Activated CD8-positive, alpha-beta T cell treated with anti-CD3 and anti-CD28 coated beads for 36 hours (primary cell): ENCODE data around the gene LUC7L. TPM values are rescaled to one million over a fixed set of nuclear protein-coding genes. Genes with fewer than 3 reads are reported as not detected.

Source experiments
- ATAC-seq: fragments of 200-7000 bp; cut with Tn5 transposase; one replicate; pipeline ENCODE4 v1.10.0; 2021; ENCODE audit warnings: mild to moderate bottlenecking, moderate library complexity
- CTCF ChIA-PET: fragments of 350-600 bp; sonication (Branson Sonifier 250); formaldehyde crosslinking; loops from one replicate; lab custom pipeline; 2021; ENCODE audit warnings: antibody characterized with exemption; lab: Charles Lee
- POLR2A ChIA-PET: fragments of 350-600 bp; sonication (Branson Sonifier 250); formaldehyde crosslinking; loops from one replicate; lab custom pipeline; 2021; ENCODE audit warnings: antibody characterized with exemption; lab: Charles Lee
- DNase-seq: peaks from one replicate; pipeline ENCODE4 v3.0.0-alpha.2; 2020
- H3K27ac Mint-ChIP-seq: one replicate; pipeline ENCODE4 v1.8.0; 2021; ENCODE audit warnings: mild to moderate bottlenecking, mixed read lengths
- H3K27me3 Mint-ChIP-seq: one replicate; pipeline ENCODE4 v1.8.0; 2021; ENCODE audit warnings: mixed read lengths
- H3K36me3 Mint-ChIP-seq: one replicate; pipeline ENCODE4 v1.8.0; 2021; ENCODE audit warnings: low read depth, mixed read lengths
- H3K4me1 Mint-ChIP-seq: one replicate; pipeline ENCODE4 v1.8.0; 2021; ENCODE audit warnings: low read depth, mixed read lengths
- H3K4me3 Mint-ChIP-seq: one replicate; pipeline ENCODE4 v1.8.0; 2021; ENCODE audit warnings: mild to moderate bottlenecking, moderate library complexity, mixed read lengths
- H3K9me3 Mint-ChIP-seq: one replicate; pipeline ENCODE4 v1.8.0; 2021; ENCODE audit warnings: mixed read lengths
- CTCF ChIP-seq: fragments of 200-600 bp; IDR thresholded peaks from one replicate; pipeline ENCODE4 v1.8.0; 2022; ENCODE audit warnings: antibody characterized with exemption, mild to moderate bottlenecking
- intact Hi-C: fragments of 100-400 bp; cut with micrococcal nuclease; formaldehyde crosslinking; loops from one replicate; pipeline ENCODE4 v1.10.0; 2022
- total RNA-seq, 2 experiments: library from RNA; stranded (reverse); gene quantifications; one replicate each; pipeline ENCODE4 v1.2.3, GENCODE V29; 2021

LUC7L gene
- total RNA-seq, 2 experiments from 2014 or later, result 68.0 to 72.8 TPM

GRCh38 chr16:249431-249830, 20.2 kb upstream of the LUC7L start:
- peaks cover 3% of the 10 kb centered on the region for H3K36me3 Mint-ChIP-seq
- DNase-seq, result no peak
- no peak overlapping the region for H3K4me3 Mint-ChIP-seq
- H3K4me1 Mint-ChIP-seq, result peaks cover 23% of the 10 kb centered on the region
- H3K9me3 Mint-ChIP-seq, result no peaks in the 10 kb centered on the region
- CTCF ChIA-PET, result interaction anchor here (1.1 to 1.3 kb wide), 2 partner anchors 9 to 142 kb away, joined by 4 to 5 read pairs; no protein-coding TSS in a partner anchor
- no peak overlapping the region for H3K27ac Mint-ChIP-seq
- ATAC-seq, result no peak
- no peak for TF ChIP-seq CTCF
- intact Hi-C loops, result no loop called here
- POLR2A ChIA-PET, result interaction anchor here (0.6 to 1.2 kb wide), 3 partner anchors 11 to 36 kb away, joined by 3 to 5 read pairs (median 3); no protein-coding TSS in a partner anchor
- no peaks in the 10 kb centered on the region for H3K27me3 Mint-ChIP-seq

GRCh38 chr16:247027-247426, 17.8 kb upstream of the LUC7L start:
- H3K27ac Mint-ChIP-seq, result no peak overlapping the region
- no peaks in the 10 kb centered on the region for H3K36me3 Mint-ChIP-seq
- intact Hi-C loops, result no loop called here
- no peaks in the 10 kb centered on the region for H3K27me3 Mint-ChIP-seq
- peaks cover 6% of the 10 kb centered on the region for H3K4me1 Mint-ChIP-seq
- H3K9me3 Mint-ChIP-seq, result no peaks in the 10 kb centered on the region
- H3K4me3 Mint-ChIP-seq, result no peak overlapping the region
- ATAC-seq, result no peak
- DNase-seq, result no peak
- TF ChIP-seq CTCF, result no peak
- ChIA-PET POLR2A (interaction anchor here (0.6 kb wide), 1 partner anchor 158 kb away, joined by 3 read pairs; no protein-coding TSS in a partner anchor), CTCF (no interaction called here)

GRCh38 chr16:245105-245504, 15.9 kb upstream of the LUC7L start:
- H3K27me3 Mint-ChIP-seq, result no peaks in the 10 kb centered on the region
- ATAC-seq (no peak), DNase-seq (no peak)
- peaks cover 13% of the 10 kb centered on the region for H3K4me1 Mint-ChIP-seq
- intact Hi-C loops, result no loop called here
- H3K27ac Mint-ChIP-seq, result no peak overlapping the region
- no peaks in the 10 kb centered on the region for H3K36me3 Mint-ChIP-seq
- H3K4me3 Mint-ChIP-seq, result no peak overlapping the region
- TF ChIP-seq CTCF, result no peak
- H3K9me3 Mint-ChIP-seq, result no peaks in the 10 kb centered on the region
- ChIA-PET CTCF (interaction anchor here (1.3 kb wide), 1 partner anchor 10 kb away, joined by 3 read pairs; no protein-coding TSS in a partner anchor), POLR2A (interaction anchor here (0.9 kb wide), 1 partner anchor 11 kb away, joined by 3 read pairs; no protein-coding TSS in a partner anchor)

- H3K4me3 Mint-ChIP-seq, result no peak overlapping the region
- intact Hi-C loops, result no loop called here
- ATAC-seq (no peak), DNase-seq (no peak)
- no peak overlapping the region for H3K27ac Mint-ChIP-seq
- POLR2A ChIA-PET, result interaction anchor here (0.7 kb wide), 1 partner anchor 8 kb away, joined by 3 read pairs; the partner anchor contains the start of gene FAM234A
- CTCF ChIA-PET, result no interaction called here
- H3K27me3 Mint-ChIP-seq, result no peaks in the 10 kb centered on the region
- no peaks in the 10 kb centered on the region for H3K9me3 Mint-ChIP-seq
- no peak for TF ChIP-seq CTCF
- H3K36me3 Mint-ChIP-seq, result no peaks in the 10 kb centered on the region
- H3K4me1 Mint-ChIP-seq, result peaks cover 19% of the 10 kb centered on the region
These were observed 14.1 kb upstream of the LUC7L start for GRCh38 chr16:243348-243747.

GRCh38 chr16:242281-242680, 13.0 kb upstream of the LUC7L start:
- no peak overlapping the region for H3K4me3 Mint-ChIP-seq
- no peak overlapping the region for H3K27ac Mint-ChIP-seq
- H3K4me1 Mint-ChIP-seq, result peaks cover 22% of the 10 kb centered on the region
- H3K27me3 Mint-ChIP-seq, result no peaks in the 10 kb centered on the region
- TF ChIP-seq CTCF, result no peak
- H3K36me3 Mint-ChIP-seq, result peaks cover 2% of the 10 kb centered on the region
- ChIA-PET POLR2A (no interaction called here), CTCF (interaction anchor here (1.0 kb wide), 1 partner anchor 11 kb away, joined by 3 read pairs; no protein-coding TSS in a partner anchor)
- DNase-seq (no peak), ATAC-seq (no peak)
- no peaks in the 10 kb centered on the region for H3K9me3 Mint-ChIP-seq
- intact Hi-C loops, result no loop called here
